ENCODE results near the gene NR3C2.

DNA sequence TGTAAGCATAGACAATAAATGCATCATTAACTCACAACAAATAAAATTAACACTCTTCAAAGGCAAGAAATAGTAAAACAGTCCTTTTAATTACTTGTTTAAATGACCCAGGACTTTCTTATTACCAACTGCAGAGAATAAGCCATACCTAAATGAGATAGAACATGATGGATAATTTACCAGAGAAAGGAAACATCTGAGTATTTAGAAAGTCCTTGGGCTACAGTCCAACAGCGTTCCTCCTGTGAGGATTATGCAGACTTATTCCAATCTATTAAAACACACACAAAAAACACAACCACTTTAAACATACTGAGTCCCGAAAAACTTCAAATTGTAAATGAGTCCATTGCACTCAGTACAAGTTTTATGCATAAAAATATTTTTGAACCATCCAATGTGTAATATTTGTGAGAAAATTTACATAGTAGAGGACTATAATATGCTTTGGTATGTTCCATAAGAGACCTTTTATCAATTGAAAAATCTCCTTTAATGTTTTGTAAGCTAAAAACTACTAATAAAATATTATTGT, 129.2 kb downstream of the NR3C2 start:
- TF ChIP-seq, protein P1, sequence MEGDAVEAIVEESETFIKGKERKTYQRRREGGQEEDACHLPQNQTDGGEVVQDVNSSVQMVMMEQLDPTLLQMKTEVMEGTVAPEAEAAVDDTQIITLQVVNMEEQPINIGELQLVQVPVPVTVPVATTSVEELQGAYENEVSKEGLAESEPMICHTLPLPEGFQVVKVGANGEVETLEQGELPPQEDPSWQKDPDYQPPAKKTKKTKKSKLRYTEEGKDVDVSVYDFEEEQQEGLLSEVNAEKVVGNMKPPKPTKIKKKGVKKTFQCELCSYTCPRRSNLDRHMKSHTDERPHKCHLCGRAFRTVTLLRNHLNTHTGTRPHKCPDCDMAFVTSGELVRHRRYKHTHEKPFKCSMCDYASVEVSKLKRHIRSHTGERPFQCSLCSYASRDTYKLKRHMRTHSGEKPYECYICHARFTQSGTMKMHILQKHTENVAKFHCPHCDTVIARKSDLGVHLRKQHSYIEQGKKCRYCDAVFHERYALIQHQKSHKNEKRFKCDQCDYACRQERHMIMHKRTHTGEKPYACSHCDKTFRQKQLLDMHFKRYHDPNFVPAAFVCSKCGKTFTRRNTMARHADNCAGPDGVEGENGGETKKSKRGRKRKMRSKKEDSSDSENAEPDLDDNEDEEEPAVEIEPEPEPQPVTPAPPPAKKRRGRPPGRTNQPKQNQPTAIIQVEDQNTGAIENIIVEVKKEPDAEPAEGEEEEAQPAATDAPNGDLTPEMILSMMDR (IDR thresholded peaks at IDR 0.05; ENCODE audit: low read length), result no peak
- no peak for TF ChIP-seq EZH2 (IDR thresholded peaks at IDR 0.05; ENCODE audit: borderline replicate concordance, low read length)

All from OCI-LY1 (cell line).